IMR-90 (cell line): Measurements from ENCODE around the gene PIK3CG.

Experiments
- CEBPB ChIP-seq: IDR thresholded peaks from 2 replicates; pipeline ENCODE4 v1.6.1; 2012; ENCODE audit warnings: low read depth, low read length, improper control_type of control experiment
- CHD1 ChIP-seq: IDR thresholded peaks from 2 replicates; pipeline ENCODE4 v1.6.1; 2012; ENCODE audit warnings: low read depth, low read length, improper control_type of control experiment
- MAFK ChIP-seq: IDR thresholded peaks from 2 replicates; pipeline ENCODE4 v1.6.1; 2012; ENCODE audit warnings: low read depth, low read length, improper control_type of control experiment
- MAZ ChIP-seq: IDR thresholded peaks from 2 replicates; pipeline ENCODE4 v1.6.1; 2012; ENCODE audit warnings: low read depth, mild to moderate bottlenecking, low read length, improper control_type of control experiment, moderate library complexity, borderline replicate concordance
- NFE2L2 ChIP-seq: fragments of 150-350 bp; IDR thresholded peaks from 2 replicates; pipeline ENCODE4 v1.6.1; 2016; ENCODE audit warnings: low read depth, mild to moderate bottlenecking, low read length
- POLR2A ChIP-seq: IDR thresholded peaks from 2 replicates; pipeline ENCODE4 v1.6.1; 2012; ENCODE audit warnings: mild to moderate bottlenecking, low read depth, low read length
- RAD21 ChIP-seq: IDR thresholded peaks from 2 replicates; pipeline ENCODE4 v1.6.1; 2012; ENCODE audit warnings: low read length, improper control_type of control experiment
- RFX5 ChIP-seq: IDR thresholded peaks from 2 replicates; pipeline ENCODE4 v1.8.0; 2012; ENCODE audit warnings: low read depth, mild to moderate bottlenecking, low read length, moderate library complexity
- SMC3 ChIP-seq: fragments of 150-350 bp; IDR thresholded peaks from 2 replicates; pipeline ENCODE4 v1.6.1; 2016; ENCODE audit warnings: low read depth, mild to moderate bottlenecking, antibody characterized with exemption, low read length, moderate library complexity
- USF2 ChIP-seq: fragments of 150-350 bp; IDR thresholded peaks from 2 replicates; pipeline ENCODE4 v1.6.1; 2017; ENCODE audit warnings: mild to moderate bottlenecking, antibody characterized with exemption, low read length, low read depth
- TF ChIP-seq, protein P1 (sequence below): conservative IDR thresholded peaks from 2 replicates; pipeline ENCODE4 v1.5.1; 2012; ENCODE audit warnings: mild to moderate bottlenecking, low read depth, low read length, improper control_type of control experiment
- TF ChIP-seq, protein P2 (sequence below): fragments of 150-350 bp; IDR thresholded peaks from 2 replicates; pipeline ENCODE4 v1.6.1; 2016; ENCODE audit warnings: low read depth, mild to moderate bottlenecking, low read length, moderate library complexity, borderline replicate concordance

DNA sequence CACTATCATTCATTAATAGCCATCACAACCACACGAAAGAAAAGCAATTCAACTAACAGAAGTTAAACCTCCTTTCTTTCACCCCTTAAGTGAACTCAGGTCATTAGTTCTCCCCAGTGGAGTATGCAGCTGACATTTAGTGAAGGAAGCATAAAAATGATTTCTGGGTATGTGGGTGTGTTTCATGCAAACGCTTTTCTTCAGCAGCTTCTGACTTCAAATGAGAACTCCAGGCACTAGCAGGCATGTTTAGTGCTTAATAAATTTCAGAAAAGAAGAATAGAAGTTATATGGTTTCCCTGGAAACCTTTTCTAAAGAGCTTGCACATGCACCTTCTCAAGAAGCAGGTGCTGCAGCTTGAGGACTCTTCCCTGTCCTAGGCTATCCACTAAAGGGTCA is 62.5 kb downstream of the PIK3CG start:
- TF ChIP-seq POLR2A (no peak), RAD21 (no peak), RFX5 (no peak), CEBPB (no peak), CHD1 (no peak), USF2 (no peak), SMC3 (no peak), MAFK (no peak), MAZ (no peak), NFE2L2 (no peak)
- TF ChIP-seq, protein P1, sequence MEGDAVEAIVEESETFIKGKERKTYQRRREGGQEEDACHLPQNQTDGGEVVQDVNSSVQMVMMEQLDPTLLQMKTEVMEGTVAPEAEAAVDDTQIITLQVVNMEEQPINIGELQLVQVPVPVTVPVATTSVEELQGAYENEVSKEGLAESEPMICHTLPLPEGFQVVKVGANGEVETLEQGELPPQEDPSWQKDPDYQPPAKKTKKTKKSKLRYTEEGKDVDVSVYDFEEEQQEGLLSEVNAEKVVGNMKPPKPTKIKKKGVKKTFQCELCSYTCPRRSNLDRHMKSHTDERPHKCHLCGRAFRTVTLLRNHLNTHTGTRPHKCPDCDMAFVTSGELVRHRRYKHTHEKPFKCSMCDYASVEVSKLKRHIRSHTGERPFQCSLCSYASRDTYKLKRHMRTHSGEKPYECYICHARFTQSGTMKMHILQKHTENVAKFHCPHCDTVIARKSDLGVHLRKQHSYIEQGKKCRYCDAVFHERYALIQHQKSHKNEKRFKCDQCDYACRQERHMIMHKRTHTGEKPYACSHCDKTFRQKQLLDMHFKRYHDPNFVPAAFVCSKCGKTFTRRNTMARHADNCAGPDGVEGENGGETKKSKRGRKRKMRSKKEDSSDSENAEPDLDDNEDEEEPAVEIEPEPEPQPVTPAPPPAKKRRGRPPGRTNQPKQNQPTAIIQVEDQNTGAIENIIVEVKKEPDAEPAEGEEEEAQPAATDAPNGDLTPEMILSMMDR, result no peak
- TF ChIP-seq, protein P2, sequence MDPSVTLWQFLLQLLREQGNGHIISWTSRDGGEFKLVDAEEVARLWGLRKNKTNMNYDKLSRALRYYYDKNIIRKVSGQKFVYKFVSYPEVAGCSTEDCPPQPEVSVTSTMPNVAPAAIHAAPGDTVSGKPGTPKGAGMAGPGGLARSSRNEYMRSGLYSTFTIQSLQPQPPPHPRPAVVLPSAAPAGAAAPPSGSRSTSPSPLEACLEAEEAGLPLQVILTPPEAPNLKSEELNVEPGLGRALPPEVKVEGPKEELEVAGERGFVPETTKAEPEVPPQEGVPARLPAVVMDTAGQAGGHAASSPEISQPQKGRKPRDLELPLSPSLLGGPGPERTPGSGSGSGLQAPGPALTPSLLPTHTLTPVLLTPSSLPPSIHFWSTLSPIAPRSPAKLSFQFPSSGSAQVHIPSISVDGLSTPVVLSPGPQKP, result no peak
